Pons (tissue), 1 donor: ENCODE data around the gene GPR108.
A peak's percentile ranks its signal among the peaks of the same experiment; 100 is the strongest.
"Not testable (repeated sequence)": the region's sequence is repeated elsewhere in the genome, so short reads cannot be mapped to it uniquely, and the experiment has no call there.

Experiments used
- DNase-seq: peaks from one replicate; pipeline ENCODE4 v3.0.0-alpha.2; 2016; ENCODE audit warnings: low spot score

GPR108 gene

GRCh38 chr19:6720369-6721137, 16.8 kb downstream of the GPR108 start, which contains the start of gene C3:
C3 (minus strand) TSS chr19:6720650; CDS start chr19:6720589, 61 bp downstream.
- peak; percentile 73 for DNase-seq

DNA sequence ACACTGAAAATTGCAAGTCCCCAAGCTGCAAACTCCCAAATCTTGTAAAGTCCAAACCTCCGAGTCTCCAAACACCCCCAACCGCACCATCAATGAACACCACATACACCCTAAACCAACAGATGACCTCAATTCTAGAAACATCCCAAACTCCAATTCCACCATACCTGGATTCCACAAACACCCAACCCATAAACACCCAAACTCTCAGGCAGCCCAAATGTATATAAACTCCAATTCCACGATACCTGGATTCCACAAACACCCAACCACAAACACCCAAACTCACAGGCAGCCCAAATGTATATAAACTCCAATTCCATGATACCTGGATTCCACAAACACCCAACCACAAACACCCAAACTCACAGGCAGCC, 17.4 kb downstream of the GPR108 start:
- no peak for DNase-seq

- DNase-seq, result no peak
Observed at GRCh38 chr19:6719540-6719861, 17.9 kb downstream of the GPR108 start.

DNA sequence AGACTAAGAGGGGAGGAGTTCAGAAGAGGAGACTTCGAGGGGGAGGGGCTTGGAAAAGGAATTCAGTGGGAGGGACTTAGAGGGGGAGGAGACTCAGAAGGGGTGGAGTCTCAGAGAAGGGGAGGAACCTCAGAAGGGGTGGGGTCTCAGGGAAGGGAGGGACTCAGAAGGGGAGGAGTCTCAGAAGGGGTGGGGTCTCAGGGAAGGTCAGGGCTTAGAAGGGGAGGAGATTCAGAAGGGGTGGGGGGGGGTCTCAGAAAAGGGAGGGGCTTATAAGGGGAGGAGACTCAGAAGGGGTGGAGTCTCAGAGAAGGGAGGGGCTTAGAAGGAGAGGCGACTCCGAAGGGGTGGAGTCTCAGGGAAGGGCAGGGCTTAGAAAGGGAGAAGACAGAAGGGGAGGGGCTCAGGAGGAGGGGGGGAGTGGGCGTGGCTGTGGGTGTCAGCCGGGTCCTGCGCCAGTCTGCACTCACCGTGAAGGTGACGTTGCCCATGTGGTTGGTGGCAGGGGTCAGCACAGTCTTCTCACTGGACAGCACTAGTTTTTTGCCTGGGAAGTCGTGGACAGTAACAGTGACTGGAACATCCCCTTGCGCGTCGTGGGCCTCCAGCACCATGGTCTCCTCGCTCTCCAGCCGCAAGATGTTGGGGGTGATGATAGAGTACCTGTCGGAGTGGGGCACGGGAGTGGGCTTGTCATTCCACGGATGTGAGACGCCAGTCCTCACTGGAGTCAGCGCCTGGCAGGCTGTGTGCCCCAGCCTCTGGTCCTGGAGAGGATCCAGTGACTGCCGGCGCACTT, 18.4 kb downstream of the GPR108 start:
- DNase-seq, result peak; percentile 68

DNA sequence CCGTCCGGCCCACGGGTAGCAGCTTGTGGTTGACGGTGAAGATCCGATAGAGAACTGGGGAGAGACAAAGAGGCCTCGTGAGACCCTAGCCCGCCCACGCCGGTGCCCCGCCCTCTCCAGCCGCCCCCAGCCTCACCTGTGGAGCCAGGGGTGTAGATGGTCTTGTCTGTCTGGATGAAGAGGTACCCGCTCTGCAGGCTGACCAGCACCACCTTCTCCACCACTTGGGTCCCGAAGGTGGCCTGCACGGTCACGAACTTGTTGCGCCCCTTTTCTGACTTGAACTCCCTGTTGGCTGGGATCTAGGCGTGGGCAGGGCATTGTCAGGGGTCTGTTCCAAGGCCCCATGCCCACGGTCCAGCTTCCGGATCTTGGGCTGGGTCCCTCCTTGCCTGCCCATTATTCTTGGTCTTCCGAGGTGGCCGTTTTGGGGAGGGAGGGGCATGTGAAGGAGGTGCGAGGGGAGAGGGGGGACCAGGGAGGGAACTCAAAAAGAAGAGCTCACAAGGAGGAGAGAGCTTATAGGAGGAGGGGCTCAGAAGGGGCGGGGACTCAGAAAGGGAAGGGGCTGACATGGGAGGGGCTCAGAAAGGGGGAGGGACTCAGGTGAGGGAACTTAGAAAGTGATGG, 19.2 kb downstream of the GPR108 start:
- DNase-seq, result no peak

GRCh38 chr19:6717441-6717971, 19.9 kb downstream of the GPR108 start:
- no peak for DNase-seq

- DNase-seq, result no peak
Observed at GRCh38 chr19:6717036-6717435, 20.3 kb downstream of the GPR108 start.

GRCh38 chr19:6716610-6716970, 20.8 kb downstream of the GPR108 start:
- DNase-seq, result no peak

GRCh38 chr19:6714749-6715555, 22.4 kb downstream of the GPR108 start:
- DNase-seq, result no peak

DNA sequence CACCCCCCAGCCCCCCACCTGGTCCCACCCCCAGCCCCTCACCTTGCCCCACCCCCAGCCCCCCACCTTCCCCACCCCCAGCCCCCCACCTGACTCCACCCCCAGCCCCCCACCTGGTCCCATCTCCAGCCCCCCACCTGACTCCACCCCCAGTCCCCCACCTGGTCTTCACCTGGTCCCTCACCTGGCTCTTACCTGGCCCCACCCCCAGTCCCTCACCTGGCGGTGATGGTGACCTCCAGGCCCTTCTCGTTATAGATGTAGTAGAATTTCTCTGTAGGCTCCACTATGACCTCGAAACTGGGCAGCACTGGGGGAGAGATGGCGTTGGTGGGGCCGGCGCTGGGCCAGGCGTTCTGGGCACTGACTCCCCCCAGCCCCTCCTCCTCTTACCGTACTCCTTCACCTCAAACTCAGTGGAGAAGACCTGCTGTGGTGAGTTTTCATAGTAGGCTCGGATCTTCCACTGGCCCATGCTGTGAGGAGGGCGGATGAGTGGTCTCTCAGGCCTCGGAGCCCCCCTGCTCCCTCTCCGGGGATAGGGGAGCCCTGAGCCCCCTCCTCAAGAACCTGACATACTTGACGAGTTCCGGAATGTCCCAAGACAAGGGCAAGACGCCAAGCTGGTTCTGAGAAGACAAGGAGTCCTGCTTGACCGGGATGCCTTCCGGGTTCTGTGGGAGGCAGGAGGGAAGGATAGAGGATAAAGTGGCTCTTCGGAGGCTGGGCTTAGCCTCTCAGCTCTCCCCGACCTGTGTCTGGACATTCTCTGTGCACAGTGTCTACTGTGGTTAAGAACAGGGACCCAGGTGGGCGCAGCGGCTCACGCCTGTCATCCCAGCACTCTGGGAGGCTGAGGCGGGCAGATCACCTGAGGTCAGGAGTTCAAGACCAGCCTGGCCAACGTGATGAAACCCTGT, 23.3 kb downstream of the GPR108 start:
- no peak for DNase-seq

DNA sequence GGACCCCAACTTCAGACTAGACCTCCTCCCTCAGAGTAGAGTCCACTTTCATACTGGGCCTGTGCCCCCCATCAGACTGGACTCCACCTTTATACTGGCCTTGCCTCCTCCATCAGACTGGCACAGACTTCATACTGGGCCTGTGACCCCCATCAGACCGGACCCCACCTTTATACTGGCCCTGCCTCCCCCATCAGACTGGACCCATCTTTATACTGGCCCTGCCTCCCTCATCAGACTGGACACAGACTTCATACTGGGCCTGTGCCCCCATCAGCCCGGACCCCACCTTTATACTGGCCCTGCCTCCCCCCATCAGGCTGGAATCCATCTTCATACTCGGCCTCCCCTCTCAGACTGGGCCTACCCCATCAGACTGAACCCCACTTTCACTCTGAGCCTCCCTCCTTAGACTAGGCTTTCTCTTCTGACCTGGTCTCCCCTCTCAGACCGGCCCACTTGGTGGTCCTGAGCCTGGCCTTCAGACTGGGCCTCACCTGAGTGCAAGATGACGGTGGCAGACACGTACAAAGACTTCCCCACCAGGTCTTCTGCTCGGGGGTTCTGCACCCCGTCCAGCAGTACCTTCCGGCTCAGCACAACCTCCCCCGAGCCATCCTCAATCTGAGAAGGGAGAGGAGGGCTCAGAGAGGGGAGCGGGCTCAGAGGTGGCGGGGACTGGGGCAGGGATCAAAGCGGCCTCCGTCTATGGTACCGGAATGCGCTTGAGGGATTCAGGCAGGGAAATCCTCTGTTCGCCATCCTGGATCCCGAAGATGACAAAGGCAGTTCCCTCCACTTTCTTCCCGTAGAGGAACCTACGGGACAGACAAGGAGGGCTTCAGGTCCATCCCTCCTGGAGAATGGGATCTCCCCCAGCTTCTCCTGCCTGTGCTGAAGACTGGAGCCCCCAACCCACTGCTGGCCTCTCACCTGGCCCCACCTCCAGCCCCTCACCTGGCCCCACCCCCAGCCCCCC, 24.4 kb downstream of the GPR108 start:
- no peak for DNase-seq

DNA sequence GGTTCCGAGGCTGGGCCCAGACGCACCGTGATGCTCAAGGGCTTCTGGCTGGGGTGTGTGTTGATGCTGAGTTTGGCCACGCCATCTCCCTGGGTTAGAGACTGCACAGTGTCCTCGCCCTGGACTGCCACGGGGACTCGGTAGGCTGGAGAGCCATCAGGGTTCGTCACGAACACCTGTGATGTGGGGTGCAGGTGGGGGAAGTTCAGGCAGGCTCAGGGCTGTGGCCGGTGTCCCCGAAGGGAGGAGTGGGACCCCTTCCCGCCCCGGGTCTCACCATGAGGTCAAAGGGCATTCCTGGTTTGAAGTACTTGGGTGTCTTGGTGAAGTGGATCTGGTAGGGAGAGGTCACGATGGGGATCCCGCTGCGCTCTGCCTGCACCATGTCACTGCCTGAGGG, 25.1 kb downstream of the GPR108 start:
- DNase-seq, result no peak

- DNase-seq, result no peak
Observed at GRCh38 chr19:6711605-6712004, 25.8 kb downstream of the GPR108 start.

- DNase-seq, result no peak
Observed at GRCh38 chr19:6711078-6711361, 26.4 kb downstream of the GPR108 start.

- no peak for DNase-seq
Observed at GRCh38 chr19:6710273-6711077, 26.9 kb downstream of the GPR108 start.

DNA sequence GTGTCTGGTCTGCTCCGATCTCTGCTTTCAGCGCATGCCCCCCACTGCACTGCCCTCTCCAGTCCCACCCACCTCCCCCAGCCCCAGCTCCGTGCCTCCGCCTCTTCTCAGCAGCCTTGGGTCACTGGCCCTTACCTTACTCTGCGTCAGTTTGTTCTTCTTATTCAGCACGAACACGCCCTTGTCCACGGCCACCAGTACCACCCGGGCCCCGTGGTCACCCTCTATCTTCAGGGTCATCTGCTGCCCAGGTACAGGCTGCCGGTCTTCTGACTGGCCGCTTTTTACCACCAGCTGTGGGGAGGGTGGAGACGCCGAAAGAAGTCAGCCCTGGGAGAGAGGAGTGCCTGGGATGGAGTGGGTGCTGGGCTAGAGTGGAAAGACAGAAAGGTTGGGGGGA, 27.8 kb downstream of the GPR108 start:
- DNase-seq, result no peak

DNA sequence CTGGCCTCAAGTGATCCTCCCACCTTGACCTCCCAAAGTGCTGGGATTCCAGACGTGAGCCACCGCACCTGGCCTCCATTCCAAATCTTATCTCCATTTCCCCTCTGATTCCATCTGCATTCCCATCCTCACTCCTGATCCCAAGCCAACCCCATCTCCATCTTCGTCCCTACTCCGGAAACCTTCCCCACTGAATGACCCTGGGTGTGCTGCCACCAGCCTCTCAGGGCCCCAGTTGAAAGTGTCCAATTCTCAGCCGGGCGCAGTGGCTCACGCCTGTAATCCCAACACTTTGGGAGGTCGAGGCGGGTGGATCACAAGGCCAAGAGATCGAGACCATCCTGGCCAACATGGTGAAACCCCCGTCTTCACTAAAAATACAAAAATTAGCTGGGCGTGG, 28.5 kb downstream of the GPR108 start:
- not testable (repeated sequence) for DNase-seq

DNA sequence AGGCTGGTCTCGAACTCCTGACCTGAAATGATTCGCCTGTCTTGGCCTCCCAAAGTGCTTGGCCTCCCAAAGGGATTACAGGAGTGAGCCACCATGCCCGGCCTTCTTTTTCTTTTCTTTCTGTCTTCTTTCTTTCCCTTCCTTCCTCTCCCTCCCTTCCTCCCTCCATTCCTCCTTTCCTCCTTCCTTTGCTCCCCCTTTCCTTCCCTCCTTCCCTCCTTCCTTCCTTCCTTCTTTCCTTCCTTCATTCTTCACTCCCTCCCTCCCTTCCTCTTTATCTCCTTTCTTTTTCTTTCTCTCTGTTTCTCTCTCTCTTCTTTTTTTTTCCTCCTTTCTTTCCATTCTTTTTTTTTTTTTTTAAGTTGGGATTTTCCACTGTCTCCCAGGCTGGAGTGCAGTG, 29.0 kb downstream of the GPR108 start:
- no peak for DNase-seq

DNA sequence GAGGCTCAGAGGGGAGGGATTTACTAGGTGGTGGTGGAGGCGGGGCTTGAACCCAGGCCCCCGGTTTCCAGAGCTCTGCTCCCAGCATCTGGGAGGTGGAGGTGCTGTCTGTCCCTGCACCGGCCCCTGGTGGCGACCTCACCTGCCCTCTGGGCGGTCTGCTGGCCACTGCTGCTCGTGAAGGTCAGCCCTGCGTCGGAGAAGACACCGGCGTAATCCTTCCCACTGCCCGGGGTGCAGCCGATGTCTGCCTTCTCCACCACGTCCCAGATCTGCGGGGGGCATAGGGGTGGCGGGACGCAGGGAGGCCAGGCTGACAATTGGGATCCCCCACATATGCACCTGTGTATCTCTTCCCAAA, 29.7 kb downstream of the GPR108 start:
- no peak for DNase-seq
